Left lung (tissue), 10 donors: ENCODE results near the gene HAPLN1. TPM values are rescaled to one million over a fixed set of nuclear protein-coding genes. Genes with fewer than 3 reads are reported as not detected.
"Not testable (repeated sequence)": the region's sequence is repeated elsewhere in the genome, so short reads cannot be mapped to it uniquely, and the experiment has no call there.

ENCODE experiments used
- ATAC-seq: fragments of 200-7000 bp; cut with Tn5 transposase; one replicate; pipeline ENCODE4 v1.9.1; 2020; ENCODE audit warnings: moderate library complexity
- DNase-seq, 4 donors: peaks; one replicate each; pipeline ENCODE4 v3.0.0-alpha.2; 2013 to 2020
- H3K27ac ChIP-seq, 2 donors: fragments of 200-600 bp; sonication (generic) in 1 of 2; one replicate each; pipeline versions ENCODE4 v1.5.0 to v1.8.0; 2020 to 2021
- H3K27me3 ChIP-seq, 2 donors: fragments of 200-600 bp; sonication (generic) in 1 of 2; one replicate each; pipeline versions ENCODE4 v1.5.0 to v1.8.0; 2020 to 2021
- H3K36me3 ChIP-seq, 2 donors: fragments of 200-600 bp; sonication (generic) in 1 of 2; one replicate each; pipeline versions ENCODE4 v1.5.0 to v1.8.0; 2020 to 2021
- H3K4me1 ChIP-seq, 2 donors: fragments of 200-600 bp; one replicate each; pipeline ENCODE4 v1.8.0; 2021
- H3K4me3 ChIP-seq, 2 donors: fragments of 200-600 bp; sonication (generic) in 1 of 2; one replicate each; pipeline versions ENCODE4 v1.5.0 to v1.8.0; 2020 to 2021; ENCODE audit warnings: mild to moderate bottlenecking in 1 of 2
- H3K9me3 ChIP-seq, 2 donors: fragments of 200-600 bp; sonication (generic) in 1 of 2; one replicate each; pipeline versions ENCODE4 v1.5.0 to v1.8.0; 2020 to 2021
- CTCF ChIP-seq, 2 donors: fragments of 200-600 bp; sonication (generic) in 1 of 2; IDR thresholded peaks; one replicate each; pipeline versions ENCODE4 v1.5.0 to v1.8.0; 2021; ENCODE audit warnings: antibody characterized with exemption in 2 of 2
- intact Hi-C, 2 donors: fragments of 100-400 bp; cut with DNase I; formaldehyde crosslinking; loops; one replicate each; pipeline versions ENCODE4 v1.11.2 to v1.14.2; 2022
- polyA plus RNA-seq, 6 donors: library from polyadenylated mRNA; unstranded; fragments of 120-200 nt; gene quantifications; one replicate each; pipeline ENCODE4 v1.2.1, GENCODE V29; 2013; ENCODE audit not compliant: insufficient read length in 6 of 6
- total RNA-seq, 2 donors: library from RNA; stranded (reverse); fragmentation: NEBNext Ultra II Directional; extraction: Animal tissue kit (Norgen Biotek cat#: 25700); gene quantifications; one replicate each; pipeline ENCODE4 v1.2.1, GENCODE V29; 2021
- donor health status: DM: no; HTN: yes; CAD: no.
- donor health status: DM: no; HTN: no; CAD: no.

HAPLN1 gene
- total and polyA plus RNA-seq, 8 donors: 0.05 to 3.7 (median 1.8) TPM

GRCh38 chr5:83742089-83742488 is 21.4 kb upstream of the HAPLN1 start:
- no peaks in the 10 kb centered on the region for H3K36me3 ChIP-seq
- TF ChIP-seq CTCF (IDR thresholded peaks at IDR 0.05): no peak
- no peak overlapping the region for H3K27ac ChIP-seq
- H3K4me1 ChIP-seq: no peaks in the 10 kb centered on the region
- peaks cover 0 to 5% of the 10 kb centered on the region in 2 donors for H3K9me3 ChIP-seq
- ATAC-seq (no peak), DNase-seq (no peak)
- intact Hi-C loops: no loop called here
- no peak overlapping the region for H3K4me3 ChIP-seq
- no peaks in the 10 kb centered on the region for H3K27me3 ChIP-seq

GRCh38 chr5:83741571-83741970 is 20.9 kb upstream of the HAPLN1 start:
- Histone ChIP-seq H3K4me3 (no peak overlapping the region), H3K4me1 (no peaks in the 10 kb centered on the region), H3K27me3 (no peaks in the 10 kb centered on the region), H3K27ac (no peak overlapping the region), H3K9me3 (peaks cover 0 to 1% of the 10 kb centered on the region in 2 donors), H3K36me3 (no peaks in the 10 kb centered on the region)
- intact Hi-C loops: no loop called here
- DNase-seq (no peak), ATAC-seq (no peak)
- TF ChIP-seq CTCF (IDR thresholded peaks at IDR 0.05): no peak

- Histone ChIP-seq H3K27me3 (no peaks in the 10 kb centered on the region), H3K36me3 (no peaks in the 10 kb centered on the region), H3K4me3 (no peak overlapping the region), H3K27ac (no peak overlapping the region), H3K4me1 (no peaks in the 10 kb centered on the region), H3K9me3 (no peaks in the 10 kb centered on the region)
- no peak for ATAC-seq
- DNase-seq: no peak
- intact Hi-C loops: no loop called here
- no peak for TF ChIP-seq CTCF (IDR thresholded peaks at IDR 0.05)
These were observed 20.1 kb upstream of the HAPLN1 start for GRCh38 chr5:83740741-83741140.

GRCh38 chr5:83736169-83736568 is 15.5 kb upstream of the HAPLN1 start:
- H3K4me1 ChIP-seq, H3K4me3 ChIP-seq, ATAC-seq, intact Hi-C loops, DNase-seq, H3K27me3 ChIP-seq, H3K27ac ChIP-seq, H3K9me3 ChIP-seq, H3K36me3 ChIP-seq: not testable (repeated sequence)

GRCh38 chr5:83735058-83735457 is 14.4 kb upstream of the HAPLN1 start:
- H3K27ac ChIP-seq, H3K27me3 ChIP-seq, ATAC-seq, intact Hi-C loops, H3K9me3 ChIP-seq, H3K36me3 ChIP-seq, DNase-seq, H3K4me3 ChIP-seq, H3K4me1 ChIP-seq: not testable (repeated sequence)

GRCh38 chr5:83731638-83732037 is 11.0 kb upstream of the HAPLN1 start:
- no peak for ATAC-seq

More at GRCh38 chr5:83731638-83732037, 11.0 kb upstream of the HAPLN1 start:
- no peaks in the 10 kb centered on the region for H3K27me3 ChIP-seq
- no peak for DNase-seq
- intact Hi-C loops: no loop called here
- no peak overlapping the region for H3K4me3 ChIP-seq
- H3K9me3 ChIP-seq: no peaks in the 10 kb centered on the region
- TF ChIP-seq CTCF (IDR thresholded peaks at IDR 0.05): no peak
- no peaks in the 10 kb centered on the region for H3K36me3 ChIP-seq
- no peaks in the 10 kb centered on the region for H3K4me1 ChIP-seq
- no peak overlapping the region for H3K27ac ChIP-seq
